Testis (tissue), 5 donors: ENCODE data around the gene ODAD2. TPM values are rescaled to one million over a fixed set of nuclear protein-coding genes. Genes with fewer than 3 reads are reported as not detected.

Experiments
- DNase-seq: peaks from one replicate; pipeline ENCODE4 v3.0.0-alpha.2; 2019
- H3K27ac ChIP-seq, 2 donors: fragments of 200-600 bp; sonication (generic); one replicate each; pipeline ENCODE4 v1.5.1; 2019
- H3K27me3 ChIP-seq: fragments of 200-600 bp; sonication (generic); one replicate; pipeline ENCODE4 v1.5.1; 2019
- H3K36me3 ChIP-seq: fragments of 200-600 bp; sonication (generic); one replicate; pipeline ENCODE4 v1.5.1; 2017; ENCODE audit warnings: low read depth; ENCODE audit errors: missing control alignments
- H3K4me1 ChIP-seq: fragments of 200-600 bp; sonication (generic); one replicate; pipeline ENCODE4 v1.5.1; 2019
- H3K4me3 ChIP-seq, 2 donors: fragments of 200-600 bp; sonication (generic); one replicate each; pipeline ENCODE4 v1.5.1; 2017 to 2019
- H3K9me3 ChIP-seq: fragments of 200-600 bp; sonication (generic); one replicate; pipeline ENCODE4 v1.5.1; 2017
- POLR2A ChIP-seq: fragments of 450-650 bp; IDR thresholded peaks from one replicate; pipeline ENCODE4 v1.6.1; 2017; ENCODE audit warnings: antibody characterized with exemption, mild to moderate bottlenecking, moderate library complexity
- WGBS, 2 donors: methylation state at CpG; one replicate each; pipeline ENCODE4 v1.1.5; 2018; 5-methylcytosine and 5-hydroxymethylcytosine counted together
- intact Hi-C: fragments of 100-400 bp; cut with DNase I; formaldehyde crosslinking; loops from one replicate; pipeline ENCODE4 v1.15.1; 2023; ENCODE audit warnings: low total_unique reads
- long read RNA-seq, 2 donors: transcript quantifications; one replicate each; lab custom pipeline, GENCODE V29; 2026
- polyA plus RNA-seq: library from polyadenylated mRNA; stranded (reverse); fragments of 350-450 nt; fragmentation: Illumina TruSeq; extraction: RNeasy Lipid Tissue Mini Kit (QIAGEN cat#74804); gene quantifications from one replicate; pipeline ENCODE4 v1.2.3, GENCODE V29; 2014; ENCODE audit warnings: low read depth, low replicate concordance; ENCODE audit not compliant: insufficient read depth
- total RNA-seq, 2 donors: library from RNA; depleted of rRNA; stranded (reverse); fragments of >200 nt; gene quantifications; one replicate each; pipeline ENCODE4 v1.2.3, GENCODE V29; 2016
- TF ChIP-seq, protein P1 (sequence below), 3 experiments: fragments of 450-650 bp in 2 of 3; fragments of 200-600 bp in 1 of 3; sonication (generic) in 1 of 3; IDR thresholded peaks; one replicate each; pipeline ENCODE4 v1.5.1; 2016 to 2019; ENCODE audit warnings: antibody characterized with exemption in 3 of 3, mild to moderate bottlenecking in 2 of 3, moderate library complexity in 1 of 3

The ODAD2 gene
- total RNA-seq, result 10 to 100 TPM; 28.5 to 38.7 TPM
- polyA plus RNA-seq, result 75.7 TPM
- long read RNA-seq, donor 1, result 0 reads
- long read RNA-seq, donor 2, result 0 reads

- 2 to 11% methylated on average over 9 to 30 of the region's 30 CpGs for WGBS, 2 donors
- Histone ChIP-seq H3K4me1 (no peaks in the 10 kb centered on the region), H3K36me3 (no peaks in the 10 kb centered on the region), H3K9me3 (no peaks in the 10 kb centered on the region), H3K27me3 (no peaks in the 10 kb centered on the region), H3K4me3 (peak within 1 kb of the TSS; percentile 61 to 64), H3K27ac (peak within 1 kb of the TSS; percentile 25 to 28)
- intact Hi-C loops, result no loop called here
- no peak for TF ChIP-seq POLR2A
- TF ChIP-seq, protein P1, sequence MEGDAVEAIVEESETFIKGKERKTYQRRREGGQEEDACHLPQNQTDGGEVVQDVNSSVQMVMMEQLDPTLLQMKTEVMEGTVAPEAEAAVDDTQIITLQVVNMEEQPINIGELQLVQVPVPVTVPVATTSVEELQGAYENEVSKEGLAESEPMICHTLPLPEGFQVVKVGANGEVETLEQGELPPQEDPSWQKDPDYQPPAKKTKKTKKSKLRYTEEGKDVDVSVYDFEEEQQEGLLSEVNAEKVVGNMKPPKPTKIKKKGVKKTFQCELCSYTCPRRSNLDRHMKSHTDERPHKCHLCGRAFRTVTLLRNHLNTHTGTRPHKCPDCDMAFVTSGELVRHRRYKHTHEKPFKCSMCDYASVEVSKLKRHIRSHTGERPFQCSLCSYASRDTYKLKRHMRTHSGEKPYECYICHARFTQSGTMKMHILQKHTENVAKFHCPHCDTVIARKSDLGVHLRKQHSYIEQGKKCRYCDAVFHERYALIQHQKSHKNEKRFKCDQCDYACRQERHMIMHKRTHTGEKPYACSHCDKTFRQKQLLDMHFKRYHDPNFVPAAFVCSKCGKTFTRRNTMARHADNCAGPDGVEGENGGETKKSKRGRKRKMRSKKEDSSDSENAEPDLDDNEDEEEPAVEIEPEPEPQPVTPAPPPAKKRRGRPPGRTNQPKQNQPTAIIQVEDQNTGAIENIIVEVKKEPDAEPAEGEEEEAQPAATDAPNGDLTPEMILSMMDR (IDR thresholded peaks at IDR 0.05), result no peak
- DNase-seq, result no peak
Measured at GRCh38 chr10:27998954-27999275, at the start of gene ODAD2. ODAD2 (minus strand) TSS chr10:27999079; CDS start chr10:27995142, 3,937 bp downstream.

DNA sequence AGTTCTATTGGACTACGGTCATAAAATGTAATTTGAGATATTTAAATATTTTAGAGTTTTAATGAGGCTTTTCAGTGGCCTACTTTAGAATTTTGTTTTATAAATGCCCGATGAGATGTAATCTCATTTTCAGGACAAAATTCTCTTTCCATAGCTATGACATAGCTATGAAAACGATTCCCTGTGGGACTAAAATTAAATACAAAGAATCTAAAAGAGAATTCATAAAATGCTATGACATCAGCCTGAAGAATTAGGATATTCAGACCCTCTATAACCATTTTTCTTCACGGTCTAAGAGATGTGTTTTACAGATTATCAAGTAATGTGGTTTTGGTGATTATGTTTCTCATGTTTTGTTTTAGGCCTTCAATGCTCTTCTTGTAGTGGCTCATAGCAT is 48.2 kb upstream of the ODAD2 start:
- intact Hi-C loops, result no loop called here
- TF ChIP-seq, protein P1 (IDR thresholded peaks at IDR 0.05), result no peak
- no peak for TF ChIP-seq POLR2A
- 66 to 75% methylated on average over 4 of the region's 4 CpGs for WGBS, 2 donors

GRCh38 chr10:28046579-28046978 is 47.7 kb upstream of the ODAD2 start:
- no peak for TF ChIP-seq POLR2A
- TF ChIP-seq, protein P1 (IDR thresholded peaks at IDR 0.05), result no peak
- no peak overlapping the region for H3K27ac ChIP-seq
- no peaks in the 10 kb centered on the region for H3K27me3 ChIP-seq
- no peaks in the 10 kb centered on the region for H3K36me3 ChIP-seq
- no peak for DNase-seq
- H3K4me3 ChIP-seq, result no peak overlapping the region
- H3K4me1 ChIP-seq, result no peaks in the 10 kb centered on the region
- 42 to 48% methylated on average over 3 of the region's 3 CpGs for WGBS, 2 donors
- H3K9me3 ChIP-seq, result no peaks in the 10 kb centered on the region
- intact Hi-C loops, result no loop called here

More for the DNA sequence above, 48.2 kb upstream of the ODAD2 start:
- no peak for DNase-seq
- Histone ChIP-seq H3K4me1 (no peaks in the 10 kb centered on the region), H3K27ac (no peak overlapping the region), H3K4me3 (no peak overlapping the region), H3K36me3 (no peaks in the 10 kb centered on the region), H3K27me3 (no peaks in the 10 kb centered on the region), H3K9me3 (no peaks in the 10 kb centered on the region)

GRCh38 chr10:28043941-28044340 is 45.1 kb upstream of the ODAD2 start:
- WGBS, 2 donors, result 42 to 68% methylated on average over 1 of the region's 1 CpG
- no peak overlapping the region for H3K4me3 ChIP-seq
- H3K9me3 ChIP-seq, result no peaks in the 10 kb centered on the region
- no peaks in the 10 kb centered on the region for H3K4me1 ChIP-seq
- no peak for DNase-seq
- H3K27ac ChIP-seq, result no peak overlapping the region
- TF ChIP-seq, protein P1 (IDR thresholded peaks at IDR 0.05), result no peak
- TF ChIP-seq POLR2A, result no peak
- H3K27me3 ChIP-seq, result no peaks in the 10 kb centered on the region
- H3K36me3 ChIP-seq, result no peaks in the 10 kb centered on the region
- intact Hi-C loops, result no loop called here

- Histone ChIP-seq H3K36me3 (no peaks in the 10 kb centered on the region), H3K4me1 (no peaks in the 10 kb centered on the region), H3K4me3 (no peak overlapping the region), H3K27ac (no peak overlapping the region), H3K9me3 (no peaks in the 10 kb centered on the region), H3K27me3 (no peaks in the 10 kb centered on the region)
- WGBS, 2 donors, result 80 to 88% methylated on average over 3 of the region's 3 CpGs
- intact Hi-C loops, result no loop called here
- TF ChIP-seq POLR2A, result no peak
- TF ChIP-seq, protein P1 (IDR thresholded peaks at IDR 0.05), result no peak
- DNase-seq, result no peak
Measured at GRCh38 chr10:28036587-28036986, 37.7 kb upstream of the ODAD2 start.
